ENCODE results near the gene PURA.

PURA gene

GRCh38 chr5:140109759-140110645 lies 3.9 kb upstream of the PURA start:
- DNase-seq (ENCODE audit: low read depth in 2 of 2), result no peak

GRCh38 chr5:140110646-140110957 lies 3.3 kb upstream of the PURA start:
- DNase-seq (ENCODE audit: low read depth in 2 of 2), result no peak

DNA sequence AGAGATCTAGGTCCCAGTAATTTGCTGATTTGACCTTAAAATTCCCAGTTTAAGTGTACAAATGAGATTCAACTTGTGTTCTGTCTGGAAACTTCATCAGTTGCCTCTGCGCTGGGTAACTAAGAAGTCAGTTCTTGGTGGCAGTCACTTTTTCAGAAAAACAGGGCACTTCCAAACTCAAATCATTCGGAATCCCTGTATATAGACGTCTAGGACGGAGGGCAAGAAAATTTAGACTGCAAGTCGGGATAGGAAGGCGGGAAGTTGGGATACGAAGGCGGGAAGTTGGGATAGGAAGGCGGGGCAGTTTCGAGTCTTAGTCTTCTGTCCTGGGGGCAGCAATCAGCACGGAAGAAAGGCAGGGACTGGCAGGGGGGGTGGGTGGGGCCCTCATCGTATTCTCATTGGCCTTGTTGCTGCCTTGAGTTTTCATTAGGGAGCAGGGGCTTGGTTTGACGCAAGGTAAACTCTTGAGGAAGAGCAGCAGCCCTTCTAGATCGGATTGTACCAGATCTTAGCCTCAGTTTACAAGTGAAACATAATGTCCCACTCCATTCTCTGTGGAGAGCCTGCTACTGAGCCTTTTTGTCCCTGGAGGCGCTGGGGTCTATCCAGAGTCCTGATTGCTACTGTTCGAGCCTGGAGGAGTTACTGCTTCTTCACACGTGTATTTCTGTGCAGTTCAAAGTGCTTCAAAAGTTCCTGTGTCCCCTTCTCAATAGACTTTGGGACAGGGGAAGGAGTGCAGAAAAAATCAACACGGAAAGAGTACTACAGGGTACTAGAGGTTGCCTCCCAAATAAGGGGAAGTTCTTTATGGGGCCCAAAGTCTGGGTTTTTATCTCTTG lies 2.7 kb upstream of the PURA start:
- DNase-seq (ENCODE audit: low read depth in 2 of 2), result no peak

DNA sequence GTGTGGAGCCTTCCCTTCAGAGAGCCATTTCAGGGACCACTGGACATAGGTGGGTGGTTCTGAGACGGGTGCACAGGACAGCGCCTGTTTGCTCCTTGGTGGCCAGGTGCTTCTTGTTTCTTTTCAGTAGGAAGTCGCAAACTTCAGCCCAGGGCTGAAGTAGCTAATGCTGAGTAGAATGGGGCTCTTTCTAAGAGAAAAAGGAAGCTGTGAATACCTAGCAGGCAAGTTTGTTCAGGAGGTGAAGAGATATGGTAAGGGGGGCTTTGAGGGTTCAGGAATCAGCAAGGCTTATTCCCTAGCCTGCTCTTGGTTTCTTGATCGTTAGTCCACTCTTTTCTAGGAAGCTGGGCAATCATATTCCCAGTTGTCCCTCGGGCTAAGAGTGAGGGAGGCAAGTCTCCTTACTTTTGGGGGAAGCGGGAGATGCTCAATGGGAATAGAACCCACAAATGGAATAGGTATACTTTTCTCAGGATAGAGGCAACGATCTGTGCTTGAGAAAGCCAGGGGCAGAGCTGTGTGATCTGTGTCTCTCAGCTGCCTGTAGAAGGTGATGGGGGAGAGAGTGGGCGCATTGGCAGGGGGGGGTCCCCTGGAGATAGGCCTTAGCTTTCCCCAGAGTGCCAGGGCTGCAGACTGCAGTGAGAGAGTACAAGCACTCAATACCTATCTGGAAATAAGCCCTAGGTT lies 1.9 kb upstream of the PURA start:
- DNase-seq (ENCODE audit: low read depth in 2 of 2), result no peak

- DNase-seq (ENCODE audit: low read depth in 2 of 2), result peak in 1 of 2 experiments; percentile 36
Observed at GRCh38 chr5:140112685-140113179, 1.2 kb upstream of the PURA start.

- DNase-seq (ENCODE audit: low read depth in 2 of 2), result no peak
Observed at GRCh38 chr5:140113180-140113698, 670 bp upstream of the PURA start.

DNA sequence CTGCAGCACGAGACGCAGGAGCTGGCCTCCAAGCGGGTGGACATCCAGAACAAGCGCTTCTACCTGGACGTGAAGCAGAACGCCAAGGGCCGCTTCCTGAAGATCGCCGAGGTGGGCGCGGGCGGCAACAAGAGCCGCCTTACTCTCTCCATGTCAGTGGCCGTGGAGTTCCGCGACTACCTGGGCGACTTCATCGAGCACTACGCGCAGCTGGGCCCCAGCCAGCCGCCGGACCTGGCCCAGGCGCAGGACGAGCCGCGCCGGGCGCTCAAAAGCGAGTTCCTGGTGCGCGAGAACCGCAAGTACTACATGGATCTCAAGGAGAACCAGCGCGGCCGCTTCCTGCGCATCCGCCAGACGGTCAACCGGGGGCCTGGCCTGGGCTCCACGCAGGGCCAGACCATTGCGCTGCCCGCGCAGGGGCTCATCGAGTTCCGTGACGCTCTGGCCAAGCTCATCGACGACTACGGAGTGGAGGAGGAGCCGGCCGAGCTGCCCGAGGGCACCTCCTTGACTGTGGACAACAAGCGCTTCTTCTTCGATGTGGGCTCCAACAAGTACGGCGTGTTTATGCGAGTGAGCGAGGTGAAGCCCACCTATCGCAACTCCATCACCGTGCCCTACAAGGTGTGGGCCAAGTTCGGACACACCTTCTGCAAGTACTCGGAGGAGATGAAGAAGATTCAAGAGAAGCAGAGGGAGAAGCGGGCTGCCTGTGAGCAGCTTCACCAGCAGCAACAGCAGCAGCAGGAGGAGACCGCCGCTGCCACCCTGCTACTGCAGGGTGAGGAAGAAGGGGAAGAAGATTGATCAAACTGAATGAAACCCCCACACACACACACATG lies 654 bp downstream of the PURA start:
- no peak for DNase-seq (ENCODE audit: low read depth in 2 of 2)

- DNase-seq (ENCODE audit: low read depth in 2 of 2), result no peak
Observed at GRCh38 chr5:140115186-140115500, 1.2 kb downstream of the PURA start.

DNA sequence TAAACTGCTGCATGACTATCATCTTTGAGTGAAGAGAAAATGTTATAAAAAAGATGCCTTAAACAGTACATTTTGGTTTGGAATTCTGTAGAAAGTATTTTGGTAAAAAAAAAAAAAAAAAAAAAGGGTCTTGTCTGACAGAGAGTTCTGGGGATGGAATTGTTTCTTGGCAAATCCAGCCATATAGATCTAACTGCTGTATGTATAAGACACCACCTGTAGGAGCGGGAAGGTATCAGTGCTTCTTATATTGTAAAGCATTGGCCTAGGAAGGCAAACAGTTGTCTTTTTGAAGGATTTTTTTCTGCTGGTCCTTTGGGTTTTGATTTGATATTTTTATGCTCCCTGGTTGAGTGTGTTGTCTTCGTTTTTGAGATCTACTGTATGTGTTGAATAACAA lies 2.8 kb downstream of the PURA start:
- DNase-seq (ENCODE audit: low read depth in 2 of 2), result no peak

- DNase-seq (ENCODE audit: low read depth in 2 of 2), result no peak
Observed at GRCh38 chr5:140117523-140117922, 3.6 kb downstream of the PURA start.

DNA sequence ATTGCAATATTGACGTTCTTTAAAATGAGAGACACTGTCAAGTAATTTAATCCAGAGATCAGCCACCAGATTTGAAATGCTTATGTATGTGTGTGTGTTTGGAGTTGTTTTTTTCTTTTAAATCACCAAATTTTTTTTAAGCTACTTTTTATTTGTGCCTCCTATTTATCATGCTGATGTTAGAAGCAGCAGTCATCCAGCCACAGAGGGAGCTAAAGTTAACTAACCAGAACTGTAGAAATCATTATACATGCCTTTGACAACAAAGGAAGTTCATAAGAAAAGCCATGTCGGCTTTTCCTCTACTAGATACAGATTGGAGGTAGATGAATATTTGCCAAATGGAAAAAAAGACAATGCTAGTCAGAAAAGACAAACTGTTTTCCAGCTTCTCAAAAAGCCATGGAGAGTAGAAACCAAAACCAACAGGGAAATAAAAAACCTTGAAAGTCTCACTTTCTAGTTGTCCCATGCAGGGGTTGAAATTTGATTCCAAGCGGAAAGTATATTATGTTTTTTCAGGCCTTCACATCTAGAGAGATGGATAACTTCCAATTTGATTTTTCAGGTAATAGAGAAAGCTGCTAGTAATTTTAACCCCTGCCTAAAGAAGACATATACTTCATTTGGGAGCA lies 4.5 kb downstream of the PURA start:
- no peak for DNase-seq (ENCODE audit: low read depth in 2 of 2)

GRCh38 chr5:140125637-140126036 lies 11.7 kb downstream of the PURA start, which contains the start of gene IGIP:
IGIP (plus strand) TSS chr5:140125937; CDS start chr5:140128477, 2,540 bp downstream.
- DNase-seq (ENCODE audit: low read depth in 2 of 2), result no peak

GRCh38 chr5:140126315-140127012 lies 12.6 kb downstream of the PURA start:
- DNase-seq (ENCODE audit: low read depth in 2 of 2), result no peak

DNA sequence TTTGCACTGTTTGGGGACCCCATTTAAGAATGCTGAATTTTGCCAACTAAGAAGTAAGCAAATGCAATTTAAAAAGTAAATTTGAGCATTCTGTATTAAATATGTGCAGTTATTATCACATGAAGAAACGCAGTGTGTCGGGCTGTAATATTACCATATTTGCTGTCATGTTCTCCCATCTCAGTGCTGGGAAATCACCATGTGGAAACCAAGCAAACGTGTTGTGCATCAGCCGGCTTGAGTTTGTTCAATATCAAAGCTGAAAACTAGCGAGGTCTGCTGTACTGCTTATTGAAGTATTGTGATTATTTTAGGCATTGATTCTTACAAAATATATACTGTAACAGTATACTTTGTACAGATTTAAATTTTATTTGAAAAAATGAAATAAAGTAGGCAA lies 14.5 kb downstream of the PURA start:
- DNase-seq (ENCODE audit: low read depth in 2 of 2), result no peak

DNA sequence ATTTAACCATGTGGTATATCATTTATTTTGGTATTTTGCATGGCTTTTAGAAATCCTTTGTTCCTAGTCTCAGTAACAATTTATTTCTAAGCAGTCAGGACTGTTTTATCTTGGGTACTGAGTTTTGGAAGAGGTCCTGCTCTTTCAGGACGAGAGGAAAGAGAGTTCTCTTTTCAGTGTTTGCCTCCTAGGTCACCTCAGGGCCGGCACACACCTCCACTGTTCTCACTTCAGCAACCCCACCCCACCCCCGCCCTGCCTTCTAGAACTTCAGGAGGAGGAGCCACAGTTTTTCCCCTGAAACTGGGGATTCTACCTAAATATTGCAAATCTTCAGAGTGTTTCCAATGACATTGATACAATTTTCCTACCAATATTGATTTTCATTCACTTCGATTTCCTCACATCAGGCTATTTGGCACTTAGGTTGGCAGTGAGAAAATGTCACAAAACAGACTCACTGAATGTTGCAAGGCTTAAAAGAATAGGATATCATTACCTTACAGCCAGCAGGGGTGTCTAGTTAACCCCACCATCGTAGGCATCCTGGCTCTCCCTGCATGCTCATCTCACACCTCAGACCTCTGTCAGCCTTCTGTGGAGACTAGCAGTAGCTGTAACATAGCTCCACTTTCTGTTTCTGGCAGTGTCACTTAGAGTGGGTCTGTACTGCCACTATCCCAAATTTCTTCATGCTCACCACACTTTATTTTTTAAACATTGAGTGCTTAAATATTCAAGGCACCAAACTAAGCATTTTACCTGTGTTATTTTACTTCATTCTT lies 17.2 kb downstream of the PURA start:
- no peak for DNase-seq (ENCODE audit: low read depth in 2 of 2)

- peak; percentile 82 to 85 for DNase-seq (ENCODE audit: low read depth in 2 of 2)
Observed at GRCh38 chr5:140131967-140132409, 18.1 kb downstream of the PURA start.

DNA sequence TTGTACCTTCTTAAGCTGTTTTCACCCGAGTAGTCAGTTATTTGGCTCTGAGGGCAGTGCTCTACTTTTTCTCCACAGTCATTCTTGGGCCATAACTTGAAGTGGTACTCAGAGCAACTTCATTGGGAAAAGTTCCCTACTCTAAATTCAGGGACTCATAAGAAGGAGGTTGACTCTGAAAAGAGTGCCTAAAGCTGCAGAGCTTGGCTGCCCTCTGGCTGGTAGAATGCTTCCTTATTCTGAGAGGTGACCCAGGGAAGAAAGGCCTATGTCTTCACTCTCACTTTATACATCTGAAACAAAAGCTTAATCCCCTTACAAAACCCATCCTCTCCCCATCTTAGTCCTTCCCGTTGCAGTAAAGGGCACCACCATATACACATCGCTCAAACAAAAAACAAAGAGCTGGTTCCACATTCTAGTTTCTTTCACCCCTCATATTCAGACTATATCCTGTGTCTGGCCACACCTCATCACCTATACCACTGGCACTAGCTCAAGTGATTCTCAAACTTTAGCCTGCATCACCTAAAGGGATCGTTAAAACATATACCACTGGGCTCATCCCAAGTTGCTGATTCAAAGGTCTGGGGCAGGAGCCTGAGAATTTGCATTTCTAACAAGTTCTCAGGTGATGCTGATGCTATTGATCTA lies 19.7 kb downstream of the PURA start:
- no peak for DNase-seq (ENCODE audit: low read depth in 2 of 2)

DNA sequence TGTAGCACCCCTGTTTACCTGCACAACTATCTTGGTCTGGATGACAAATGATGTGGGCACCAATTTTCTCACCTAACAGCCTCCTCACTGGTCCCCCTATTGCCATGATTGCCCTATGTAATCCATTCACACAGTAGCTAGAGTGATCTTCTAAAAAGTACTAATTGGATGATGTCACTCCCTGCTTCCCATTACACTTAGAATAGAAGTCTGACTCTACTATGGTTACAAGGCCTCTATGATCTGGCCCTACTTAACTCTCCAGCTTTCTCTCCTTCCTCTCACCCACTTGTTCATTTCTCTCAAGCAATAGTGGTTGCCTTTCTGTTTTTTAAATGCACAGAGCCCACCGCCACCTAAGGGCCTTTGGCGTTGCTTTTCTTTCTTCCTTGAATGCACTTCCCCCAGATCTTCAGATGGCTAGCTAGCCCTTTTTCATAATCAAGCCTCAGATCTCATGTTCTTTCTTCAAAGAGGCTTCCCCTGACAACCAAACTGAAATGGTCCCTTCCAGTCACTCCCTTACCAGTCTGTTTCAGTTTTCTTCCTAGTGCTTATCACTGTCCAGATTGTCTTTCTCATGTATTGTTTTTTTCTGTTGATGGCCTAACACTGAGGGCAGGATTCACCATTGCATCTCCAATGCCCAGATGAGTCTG lies 20.5 kb downstream of the PURA start:
- DNase-seq (ENCODE audit: low read depth in 2 of 2), result no peak
